ENCODE data around the gene GK.
A peak's percentile ranks its signal among the peaks of the same experiment; 100 is the strongest.
"Not testable (repeated sequence)": the region's sequence is repeated elsewhere in the genome, so short reads cannot be mapped to it uniquely, and the experiment has no call there.

The GK gene

GRCh38 chrX:30653415-30654131 is at the start of gene GK:
Gene GK (plus strand): TSS chrX:30653423. CDS start chrX:30653538, 115 bp downstream.
- DNase-seq = peak in 27 of 58 donors; percentile 1 to 65 (median 18)

- no peak for DNase-seq
Measured at GRCh38 chrX:30607155-30607554, 46.1 kb upstream of the GK start.

GRCh38 chrX:30610026-30610425 is 43.2 kb upstream of the GK start:
- DNase-seq = no peak

GRCh38 chrX:30612250-30612655 is 41.0 kb upstream of the GK start:
- DNase-seq = no peak

- DNase-seq = no peak
Measured at GRCh38 chrX:30613721-30614120, 39.5 kb upstream of the GK start.

GRCh38 chrX:30615229-30615628 is 38.0 kb upstream of the GK start:
- no peak for DNase-seq

- no peak for DNase-seq
Measured at GRCh38 chrX:30618160-30618765, 35.0 kb upstream of the GK start.

GRCh38 chrX:30620125-30620524 is 33.1 kb upstream of the GK start:
- no peak for DNase-seq

GRCh38 chrX:30620980-30621618 is 32.1 kb upstream of the GK start:
- DNase-seq = peak in 4 of 58 donors; percentile 1 to 19 (median 7)

GRCh38 chrX:30622361-30622760 is 30.9 kb upstream of the GK start:
- DNase-seq = no peak

GRCh38 chrX:30626402-30626801 is 26.8 kb upstream of the GK start:
- no peak for DNase-seq

- DNase-seq = peak in 1 of 58 donors; percentile 1
Measured at GRCh38 chrX:30627818-30628652, 25.2 kb upstream of the GK start.

- DNase-seq = not testable (repeated sequence)
Measured at GRCh38 chrX:30634070-30634469, 19.2 kb upstream of the GK start.

- no peak for DNase-seq
Measured at GRCh38 chrX:30635630-30636029, 17.6 kb upstream of the GK start.

GRCh38 chrX:30637874-30638815 is 15.1 kb upstream of the GK start:
- DNase-seq = peak in 3 of 58 donors; percentile 1 to 40 (median 3)

GRCh38 chrX:30639702-30640101 is 13.5 kb upstream of the GK start:
- not testable (repeated sequence) for DNase-seq

GRCh38 chrX:30642642-30643041 is 10.6 kb upstream of the GK start:
- no peak for DNase-seq

- peak in 1 of 58 donors; percentile 18 for DNase-seq
Measured at GRCh38 chrX:30643313-30643821, 9.9 kb upstream of the GK start.

GRCh38 chrX:30649859-30650258 is 3.4 kb upstream of the GK start:
- no peak for DNase-seq

Data from anterior cingulate cortex (tissue), 58 donors.